GM10248 (cell line): ENCODE measurements around the gene KCNJ4.

Source experiments
- CTCF ChIA-PET: fragments of 300-600 bp; sonication (Branson Sonifier 250); formaldehyde crosslinking; extraction: SDS; loops from one replicate; lab custom pipeline; 2021; ENCODE audit warnings: antibody characterized with exemption; lab: Yijun Ruan, JAX
- POLR2A ChIA-PET: fragments of 350-650 bp; sonication (Branson Sonifier 250); formaldehyde crosslinking; extraction: SDS; loops from one replicate; lab custom pipeline; 2020; ENCODE audit warnings: antibody characterized with exemption; lab: Yijun Ruan, JAX
- DNase-seq: peaks from one replicate; pipeline ENCODE4 v3.0.0; 2012; ENCODE audit errors: extremely low spot score
- TF ChIP-seq, protein P1 (sequence below): IDR thresholded peaks from 2 replicates; pipeline ENCODE4 v1.5.1; 2012; ENCODE audit warnings: mild to moderate bottlenecking, low read depth; ENCODE audit errors: extremely low read depth, missing control alignments, control extremely low read depth

The KCNJ4 gene

DNA sequence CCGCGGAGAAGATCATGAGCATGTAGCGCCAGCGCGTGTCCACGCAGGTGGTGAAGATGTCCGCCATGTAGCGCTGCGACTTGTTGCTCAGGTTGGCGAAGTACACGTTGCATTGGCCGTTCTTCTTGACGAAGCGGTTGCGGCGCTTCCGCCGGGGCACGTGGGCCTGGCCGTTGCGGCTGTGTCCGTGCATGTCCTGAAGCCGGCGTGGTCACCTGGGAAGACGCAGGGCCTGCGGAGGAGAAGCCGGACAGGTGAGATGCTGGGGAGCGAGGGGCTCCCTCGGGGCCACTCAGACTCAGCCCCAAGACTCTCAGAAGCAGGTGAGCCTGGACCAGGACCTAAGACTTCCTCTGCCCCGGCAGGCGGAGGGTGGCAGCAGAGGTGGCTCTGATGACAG, 27.1 kb downstream of the KCNJ4 start:
- CTCF ChIA-PET: interaction anchor here (1.2 to 1.9 kb wide), 2 partner anchors 7 to 9 kb away, joined by 4 to 5 read pairs; no protein-coding TSS in a partner anchor
- TF ChIP-seq, protein P1, sequence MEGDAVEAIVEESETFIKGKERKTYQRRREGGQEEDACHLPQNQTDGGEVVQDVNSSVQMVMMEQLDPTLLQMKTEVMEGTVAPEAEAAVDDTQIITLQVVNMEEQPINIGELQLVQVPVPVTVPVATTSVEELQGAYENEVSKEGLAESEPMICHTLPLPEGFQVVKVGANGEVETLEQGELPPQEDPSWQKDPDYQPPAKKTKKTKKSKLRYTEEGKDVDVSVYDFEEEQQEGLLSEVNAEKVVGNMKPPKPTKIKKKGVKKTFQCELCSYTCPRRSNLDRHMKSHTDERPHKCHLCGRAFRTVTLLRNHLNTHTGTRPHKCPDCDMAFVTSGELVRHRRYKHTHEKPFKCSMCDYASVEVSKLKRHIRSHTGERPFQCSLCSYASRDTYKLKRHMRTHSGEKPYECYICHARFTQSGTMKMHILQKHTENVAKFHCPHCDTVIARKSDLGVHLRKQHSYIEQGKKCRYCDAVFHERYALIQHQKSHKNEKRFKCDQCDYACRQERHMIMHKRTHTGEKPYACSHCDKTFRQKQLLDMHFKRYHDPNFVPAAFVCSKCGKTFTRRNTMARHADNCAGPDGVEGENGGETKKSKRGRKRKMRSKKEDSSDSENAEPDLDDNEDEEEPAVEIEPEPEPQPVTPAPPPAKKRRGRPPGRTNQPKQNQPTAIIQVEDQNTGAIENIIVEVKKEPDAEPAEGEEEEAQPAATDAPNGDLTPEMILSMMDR: no peak

DNA sequence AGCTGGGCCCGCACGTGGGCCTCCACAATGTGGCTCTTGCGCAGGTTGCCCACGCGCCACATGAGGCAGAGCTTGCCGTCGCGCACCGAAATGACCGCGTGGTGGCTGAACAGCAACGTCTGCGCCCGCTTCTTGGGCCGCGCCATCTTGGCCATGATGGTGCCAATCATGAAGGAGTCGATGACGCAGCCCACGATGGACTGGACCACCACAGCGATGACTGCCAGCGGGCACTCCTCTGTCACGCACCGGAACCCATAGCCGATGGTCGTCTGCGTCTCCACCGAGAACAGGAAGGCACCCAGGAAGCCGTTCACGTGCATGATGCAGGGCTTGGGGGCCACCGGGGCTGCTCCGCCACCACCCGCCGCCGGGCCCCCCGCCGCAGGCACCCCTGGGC, 27.5 kb downstream of the KCNJ4 start:
- no peak for DNase-seq
- TF ChIP-seq, protein P1: no peak
- CTCF ChIA-PET: no interaction called here
- POLR2A ChIA-PET: no interaction called here

More for the DNA sequence above, 27.1 kb downstream of the KCNJ4 start:
- DNase-seq: no peak
- POLR2A ChIA-PET: no interaction called here

DNA sequence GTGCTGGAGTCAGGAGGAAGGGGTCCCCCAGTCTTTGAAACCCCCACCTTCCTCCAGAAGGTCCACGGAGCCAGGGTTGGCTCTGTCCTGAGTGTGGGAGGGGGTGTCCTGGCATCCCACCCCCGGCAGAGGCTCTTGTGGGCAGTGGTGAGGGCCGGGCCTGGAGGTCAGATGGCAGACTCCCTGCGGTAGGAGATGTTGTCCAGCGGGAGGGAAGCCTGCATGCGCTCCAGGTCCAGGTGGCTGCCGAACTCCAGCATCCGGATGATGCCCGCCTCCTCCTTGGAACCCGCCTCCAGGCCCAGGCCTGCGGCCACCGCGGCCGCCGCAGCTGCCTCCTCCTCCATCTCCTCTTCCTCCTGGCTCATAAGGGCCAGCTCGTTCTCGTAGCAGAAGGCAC, 28.4 kb downstream of the KCNJ4 start:
- no peak for DNase-seq
- ChIA-PET CTCF (no interaction called here), POLR2A (no interaction called here)
- TF ChIP-seq, protein P1: no peak

DNA sequence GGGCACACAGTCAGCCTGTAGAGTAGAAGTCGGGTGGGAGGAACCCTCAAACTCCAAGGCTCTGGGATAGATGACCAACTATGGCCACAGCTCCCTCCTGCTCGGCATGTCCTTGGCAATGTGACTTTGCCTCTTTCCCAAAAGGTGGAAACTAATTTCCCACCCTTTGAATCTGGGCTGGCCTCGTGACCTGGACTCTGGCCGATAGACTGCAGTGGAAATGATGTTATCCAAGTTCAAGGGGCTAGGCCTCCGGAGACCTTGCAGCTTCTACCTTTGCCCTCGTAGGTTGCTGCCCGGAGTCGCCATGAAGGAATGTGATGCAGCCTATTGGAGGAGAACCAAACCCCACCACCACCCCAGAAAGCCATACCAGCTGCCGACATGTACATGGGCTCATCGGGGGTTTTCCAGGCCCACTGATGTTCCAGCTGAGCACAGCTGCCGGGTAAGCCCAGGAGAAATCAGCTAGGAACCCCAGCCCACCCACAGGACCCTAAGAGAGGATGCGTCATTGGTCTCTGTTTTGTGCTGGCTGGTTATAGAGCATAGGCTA, 30.4 kb downstream of the KCNJ4 start:
- TF ChIP-seq, protein P1: no peak
- CTCF ChIA-PET: interaction anchor here (1.0 to 2.4 kb wide), 2 partner anchors 10 kb away, joined by 3 to 7 read pairs; no protein-coding TSS in a partner anchor
- POLR2A ChIA-PET: no interaction called here
- no peak for DNase-seq

DNA sequence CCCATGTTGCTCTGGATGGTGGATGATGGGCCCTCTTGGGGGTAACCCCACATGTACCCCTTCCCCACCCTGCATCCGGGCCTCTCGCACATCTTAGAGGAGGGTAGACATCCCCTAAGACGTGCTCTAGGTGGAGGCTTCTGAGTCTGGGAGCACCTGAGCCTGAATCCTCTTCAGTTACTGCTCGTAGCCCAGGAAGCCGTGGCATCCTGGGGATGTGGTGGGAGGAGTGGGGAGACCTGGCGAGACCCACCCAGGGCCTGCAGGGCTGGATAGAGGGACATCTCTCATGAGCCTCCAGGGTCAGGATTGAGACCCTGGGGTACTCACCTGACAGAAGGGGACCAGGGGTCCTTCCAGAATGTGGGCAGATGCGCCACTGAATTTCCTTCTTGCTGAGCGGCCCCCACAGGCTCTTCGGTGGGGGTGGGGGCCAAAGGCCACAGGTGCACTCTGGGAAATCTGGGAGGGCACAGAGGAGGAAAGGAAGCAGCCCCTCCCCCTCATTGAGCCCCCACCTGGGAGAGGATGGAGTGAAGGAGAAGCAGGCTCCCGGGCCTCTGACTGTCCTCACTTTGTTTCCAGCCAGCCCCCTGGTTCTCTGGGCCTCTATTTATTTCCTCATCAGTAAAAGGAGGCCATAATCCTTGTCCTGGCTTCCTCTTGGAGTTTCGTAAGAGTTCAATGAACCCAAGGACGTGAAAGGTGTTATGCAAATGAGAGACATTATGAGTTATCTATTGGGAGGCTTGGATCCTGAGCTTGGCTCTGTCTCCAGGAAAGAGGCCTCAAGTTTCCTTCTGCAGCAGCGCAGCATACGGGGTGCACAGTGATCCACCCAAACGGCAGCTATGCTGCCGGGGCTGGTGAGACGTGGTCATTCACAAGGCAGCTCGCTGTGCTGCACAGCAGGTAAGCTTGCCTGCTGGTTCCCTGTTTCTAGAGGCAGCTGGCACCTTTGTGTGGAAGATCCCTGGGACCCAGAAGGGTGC, 31.2 kb downstream of the KCNJ4 start:
- POLR2A ChIA-PET: no interaction called here
- CTCF ChIA-PET: interaction anchor here (2.4 kb wide), 1 partner anchor 9 kb away, joined by 7 read pairs; no protein-coding TSS in a partner anchor
- DNase-seq: no peak
- TF ChIP-seq, protein P1: no peak
